ENCODE measurements around the gene ADCYAP1.

The ADCYAP1 gene

GRCh38 chr18:959854-960253 is 55.2 kb downstream of the ADCYAP1 start:
- no peak for DNase-seq (ENCODE audit: low read depth, low spot score)
